ENCODE results near the gene ANO10.

DNA sequence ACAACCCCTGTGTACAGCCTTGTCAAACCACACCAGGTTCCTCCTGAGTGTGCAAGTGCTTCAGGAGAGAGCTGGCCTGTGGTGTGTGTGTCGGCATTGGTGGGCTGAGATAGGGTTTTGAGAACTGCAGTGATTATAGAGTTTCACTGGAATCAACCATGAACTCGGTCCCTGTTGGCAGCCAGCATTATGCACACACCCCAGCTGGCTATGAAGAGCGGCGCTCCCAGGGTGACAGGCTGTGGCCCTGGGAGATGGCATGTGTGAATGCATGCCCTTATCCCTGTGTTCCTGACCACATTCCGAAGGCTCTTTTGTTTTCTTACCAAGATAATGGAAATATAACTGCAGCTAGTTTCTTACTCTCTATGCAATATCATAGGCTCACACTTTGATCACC lies 233.6 kb downstream of the ANO10 start:
- TF ChIP-seq, protein P1, sequence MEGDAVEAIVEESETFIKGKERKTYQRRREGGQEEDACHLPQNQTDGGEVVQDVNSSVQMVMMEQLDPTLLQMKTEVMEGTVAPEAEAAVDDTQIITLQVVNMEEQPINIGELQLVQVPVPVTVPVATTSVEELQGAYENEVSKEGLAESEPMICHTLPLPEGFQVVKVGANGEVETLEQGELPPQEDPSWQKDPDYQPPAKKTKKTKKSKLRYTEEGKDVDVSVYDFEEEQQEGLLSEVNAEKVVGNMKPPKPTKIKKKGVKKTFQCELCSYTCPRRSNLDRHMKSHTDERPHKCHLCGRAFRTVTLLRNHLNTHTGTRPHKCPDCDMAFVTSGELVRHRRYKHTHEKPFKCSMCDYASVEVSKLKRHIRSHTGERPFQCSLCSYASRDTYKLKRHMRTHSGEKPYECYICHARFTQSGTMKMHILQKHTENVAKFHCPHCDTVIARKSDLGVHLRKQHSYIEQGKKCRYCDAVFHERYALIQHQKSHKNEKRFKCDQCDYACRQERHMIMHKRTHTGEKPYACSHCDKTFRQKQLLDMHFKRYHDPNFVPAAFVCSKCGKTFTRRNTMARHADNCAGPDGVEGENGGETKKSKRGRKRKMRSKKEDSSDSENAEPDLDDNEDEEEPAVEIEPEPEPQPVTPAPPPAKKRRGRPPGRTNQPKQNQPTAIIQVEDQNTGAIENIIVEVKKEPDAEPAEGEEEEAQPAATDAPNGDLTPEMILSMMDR (IDR thresholded peaks at IDR 0.05), result no peak
- TF ChIP-seq EZH2 (IDR thresholded peaks at IDR 0.05; ENCODE audit: borderline replicate concordance, insufficient read depth, low read depth, low read length, poor library complexity, severe bottlenecking), result no peak

Measured in B cell (primary cell).